GM04504 (cell line): Measurements from ENCODE around the gene FIBCD1.

ENCODE experiments used
- DNase-seq: peaks from one replicate; pipeline ENCODE4 v3.0.0-alpha.2; 2012; ENCODE audit warnings: low read depth

The FIBCD1 gene

DNA sequence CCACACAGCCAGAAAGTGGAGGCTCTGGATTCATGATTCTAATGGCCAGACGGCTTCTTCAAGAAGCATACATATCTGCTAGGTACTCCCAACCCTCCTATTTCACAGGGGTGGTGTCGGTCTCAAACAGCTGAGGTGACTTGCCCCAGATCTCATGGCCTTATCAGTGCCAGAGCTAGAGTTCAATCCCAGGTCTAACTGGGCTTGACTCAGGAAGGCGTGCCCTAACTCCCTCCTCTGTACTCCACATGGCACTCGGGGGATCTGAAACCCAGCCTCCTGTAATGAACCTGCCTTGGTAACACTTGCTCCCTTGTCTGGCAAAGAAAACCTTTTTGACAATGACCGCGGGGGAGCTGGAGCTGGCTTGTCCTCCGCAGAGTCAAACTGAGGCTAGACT, 44.5 kb downstream of the FIBCD1 start:
- no peak for DNase-seq

DNA sequence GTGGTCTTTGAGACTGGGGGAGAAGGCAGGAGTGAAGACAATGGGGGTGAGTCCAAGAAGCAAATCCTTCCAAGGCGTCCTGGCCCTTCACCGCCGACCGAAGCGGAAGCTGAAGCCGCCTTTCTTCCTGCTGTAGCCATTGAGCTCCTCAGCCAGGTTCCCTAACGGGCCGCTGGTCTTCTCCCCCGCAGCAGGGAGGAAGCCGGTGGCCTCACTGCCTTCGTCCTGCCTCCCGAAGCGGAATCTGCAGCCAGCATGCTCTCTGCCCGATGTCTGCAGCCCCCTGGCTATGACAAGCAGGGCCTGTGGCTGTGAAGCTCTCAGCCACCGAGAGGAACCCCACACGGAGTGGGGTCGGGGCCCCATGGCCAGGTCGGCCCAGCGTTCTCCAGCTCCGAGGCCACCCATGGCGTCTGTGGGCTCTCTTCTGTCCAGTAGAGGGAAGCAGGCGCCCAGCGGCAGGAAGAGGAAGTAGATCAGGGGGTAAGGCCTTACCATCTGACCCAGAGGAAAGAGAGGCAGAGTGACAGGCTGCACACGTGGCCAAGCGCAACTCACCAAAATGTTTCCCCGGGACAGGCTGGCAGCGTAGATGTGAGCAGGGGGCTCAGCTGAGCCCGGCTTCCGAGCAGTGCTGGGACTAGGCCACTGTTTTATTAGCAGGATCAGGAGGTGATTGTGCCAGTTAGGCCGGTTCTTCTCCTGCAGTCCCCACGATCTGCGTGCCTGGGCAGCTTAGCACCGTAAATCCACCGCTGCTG, 45.5 kb downstream of the FIBCD1 start:
- DNase-seq: no peak

DNA sequence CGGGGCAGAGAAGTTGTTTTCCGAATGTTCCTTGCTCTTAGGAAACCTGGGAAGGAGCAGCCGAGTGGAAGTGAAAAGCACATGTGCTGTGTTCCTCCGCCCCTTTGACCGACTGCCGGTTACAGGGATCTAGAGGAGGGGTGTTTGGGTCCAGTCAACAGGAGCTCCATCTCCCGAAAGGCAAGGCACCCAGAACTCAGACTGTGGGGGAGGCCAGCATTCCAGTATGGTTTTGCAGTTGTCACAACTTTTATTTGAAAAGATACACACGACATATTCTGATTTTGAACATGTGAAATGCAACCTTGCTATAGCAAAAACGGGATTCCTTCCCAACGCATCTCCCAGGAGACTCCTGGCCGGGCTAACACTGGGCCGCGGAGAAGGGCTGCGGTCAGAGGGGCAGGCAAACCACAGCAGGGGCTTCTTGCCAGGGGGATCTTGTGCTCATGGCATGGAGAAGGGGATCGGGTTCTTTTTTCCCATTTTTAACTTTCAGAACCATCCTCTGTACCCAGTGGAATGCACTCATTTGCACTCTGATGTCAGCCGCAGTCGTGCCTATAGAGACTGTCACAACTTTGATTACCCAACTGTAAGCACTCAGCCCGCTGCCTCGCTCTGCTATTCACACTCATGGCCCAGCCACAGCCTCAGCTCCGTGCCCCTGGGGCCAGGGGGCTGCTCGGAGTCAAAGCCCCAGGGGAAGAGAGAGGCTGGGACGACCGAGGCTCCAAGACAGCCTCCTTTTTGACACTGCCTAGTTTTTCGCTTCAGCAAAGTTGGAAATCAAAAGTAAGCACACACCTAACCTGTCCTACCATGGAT, 46.4 kb downstream of the FIBCD1 start:
- DNase-seq: no peak

DNA sequence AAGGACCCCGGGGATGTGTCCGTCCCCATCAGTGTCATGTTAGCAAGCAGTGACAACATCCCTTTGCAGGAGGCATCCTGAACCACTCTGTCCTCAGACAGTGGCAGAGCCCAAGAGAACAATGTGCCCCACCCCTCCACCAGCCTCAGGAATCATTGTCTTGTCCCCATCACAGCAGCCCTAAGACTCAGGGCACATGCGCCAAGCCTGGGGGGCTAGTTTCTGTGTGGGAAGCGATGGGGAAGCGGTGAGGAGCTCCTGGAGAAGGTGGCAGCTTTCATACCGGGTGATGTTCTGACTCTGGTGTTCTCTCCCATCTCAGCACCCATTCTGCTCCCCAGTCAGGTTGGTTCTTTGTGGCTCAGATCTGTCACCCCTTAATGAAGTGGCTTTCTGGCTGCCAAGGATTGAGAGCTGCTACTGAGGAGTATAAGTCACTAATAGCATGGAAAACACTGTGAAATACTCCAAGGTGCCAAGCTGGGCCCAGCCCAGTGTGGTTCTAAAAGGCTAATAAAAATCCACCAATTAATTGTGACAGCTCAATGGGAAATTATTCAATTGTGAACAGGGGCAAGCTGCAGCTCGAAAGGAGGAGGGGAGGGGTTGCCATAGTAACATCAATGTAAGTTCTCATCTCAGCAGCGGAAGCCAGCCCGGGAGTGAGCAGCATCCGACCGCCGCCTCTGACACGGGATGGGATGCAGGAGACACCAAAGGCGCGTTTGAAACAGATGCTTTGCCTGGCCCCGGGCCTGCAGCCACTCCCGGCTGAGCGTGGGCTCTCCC, 47.2 kb downstream of the FIBCD1 start:
- DNase-seq: no peak

DNA sequence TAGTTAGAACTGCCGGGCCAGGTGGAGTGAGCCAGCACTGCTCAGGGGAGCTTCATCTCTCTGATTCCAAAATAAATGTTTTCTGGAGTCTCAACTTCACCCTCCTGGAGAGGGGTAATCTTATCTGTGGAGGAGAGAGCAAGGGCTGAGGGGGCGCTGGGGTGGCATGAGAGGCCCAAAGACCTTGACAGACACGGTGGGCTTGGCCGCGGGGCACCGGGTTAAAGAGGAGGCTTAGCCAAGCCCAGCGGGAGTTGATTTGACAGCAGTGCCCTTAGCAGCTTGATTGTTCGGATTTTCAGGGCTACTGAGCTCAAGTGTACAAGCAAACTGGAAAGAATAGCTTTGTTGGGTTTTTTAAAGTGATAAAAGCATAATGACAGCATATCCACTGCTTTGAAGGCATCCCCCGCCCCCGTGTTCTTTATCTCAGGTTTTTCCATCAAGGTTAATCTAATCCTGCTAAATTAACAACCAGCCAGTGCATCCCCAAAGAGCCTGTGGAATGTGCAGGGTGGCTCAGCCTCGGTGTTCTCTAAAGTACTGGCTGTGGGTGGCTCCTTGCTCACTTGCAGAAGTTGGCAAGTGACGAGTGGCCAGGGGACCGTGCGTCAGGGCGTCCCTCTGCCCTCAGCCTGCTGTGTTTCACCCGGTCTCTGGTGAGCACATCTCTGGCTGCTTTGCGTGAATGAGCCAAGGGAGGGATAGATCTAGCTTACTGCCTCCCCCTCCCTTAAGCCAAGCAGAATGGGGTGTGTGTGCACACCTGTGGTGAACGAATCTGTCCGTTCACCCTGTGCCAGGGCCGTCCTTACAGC, 48.0 kb downstream of the FIBCD1 start:
- no peak for DNase-seq

DNA sequence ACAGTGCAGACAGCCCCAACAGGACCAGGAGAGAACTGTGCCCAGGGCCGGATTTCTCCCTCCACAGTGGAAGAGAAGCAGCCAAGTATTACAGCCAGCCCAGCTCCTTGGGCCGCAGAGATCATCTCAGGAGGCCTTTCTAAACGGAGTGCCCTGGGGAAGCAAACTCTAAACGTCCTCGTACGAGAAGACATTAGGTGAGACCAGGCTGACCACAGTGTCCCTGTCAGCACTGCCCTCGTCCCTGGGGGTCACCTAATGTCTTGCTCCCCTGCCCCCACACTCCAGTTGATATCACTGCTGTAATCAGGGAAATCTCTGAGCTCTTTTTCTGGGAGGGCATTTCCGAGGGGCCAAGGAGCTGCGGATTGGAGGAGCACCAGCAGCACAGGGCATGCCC, 48.9 kb downstream of the FIBCD1 start:
- no peak for DNase-seq

DNA sequence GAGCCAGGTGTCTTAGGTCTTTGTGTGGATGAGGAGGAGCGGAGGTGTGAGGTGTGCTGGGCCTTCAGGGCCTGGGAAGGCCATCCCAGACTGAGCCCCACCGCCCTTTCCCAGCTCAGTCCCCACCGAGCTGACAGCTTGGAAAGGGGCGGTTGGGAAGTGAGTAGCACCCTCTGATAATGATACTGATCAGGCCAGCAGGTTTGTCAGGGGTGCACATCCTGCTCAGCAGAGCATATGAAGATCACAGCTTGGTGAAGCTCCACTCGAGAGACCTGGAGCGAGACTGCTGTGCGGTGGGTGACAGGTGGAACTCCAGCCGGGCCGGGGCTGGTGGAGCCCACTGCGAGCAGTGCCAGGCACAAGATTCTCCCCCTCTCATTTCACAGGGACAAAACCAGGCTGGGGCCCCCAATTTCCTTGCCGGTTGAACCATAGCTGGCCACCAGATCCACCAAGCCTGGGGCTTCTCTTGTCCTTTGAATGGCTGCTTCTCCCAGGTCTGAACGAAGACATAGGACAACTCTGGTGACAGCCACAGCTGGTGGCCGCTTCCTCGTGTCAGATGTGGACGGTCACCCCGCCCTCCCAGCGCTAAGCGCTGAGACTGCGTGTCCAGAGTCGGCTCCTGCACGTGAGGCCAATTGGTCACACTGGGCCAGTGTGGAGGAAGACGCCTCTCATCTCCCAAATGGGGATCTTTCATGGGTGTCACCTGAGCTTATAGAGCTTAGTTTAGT, 50.7 kb downstream of the FIBCD1 start:
- no peak for DNase-seq

DNA sequence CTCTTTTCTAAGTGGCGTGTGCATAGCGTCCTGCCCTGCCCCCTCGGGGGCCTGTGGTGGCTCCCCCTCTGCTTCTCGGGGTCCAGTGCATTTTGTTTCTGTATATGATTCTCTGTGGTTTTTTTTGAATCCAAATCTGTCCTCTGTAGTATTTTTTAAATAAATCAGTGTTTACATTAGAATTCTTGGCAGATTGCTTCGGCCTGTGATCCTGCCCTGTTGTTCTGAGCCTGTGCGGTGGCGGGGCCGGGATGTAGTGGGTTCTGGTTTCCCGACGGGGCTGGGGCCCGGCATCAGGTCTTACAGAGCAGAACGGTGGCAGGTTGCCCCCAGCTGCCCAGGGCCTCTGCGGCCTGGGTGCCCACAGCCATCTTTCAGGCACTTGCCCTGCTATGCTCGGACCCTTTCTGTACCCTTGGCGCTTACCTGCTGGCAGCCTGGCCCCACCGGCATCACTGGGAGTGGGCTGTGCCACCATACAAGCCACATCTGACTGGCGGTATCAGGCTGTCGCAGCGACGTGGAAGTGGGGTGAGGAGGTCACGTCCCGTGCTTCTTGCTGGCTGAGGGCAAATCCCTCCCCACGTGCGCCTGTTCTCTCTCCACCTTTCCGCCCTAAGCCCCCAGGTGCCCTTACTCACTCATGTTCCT, 51.4 kb downstream of the FIBCD1 start:
- DNase-seq: no peak

DNA sequence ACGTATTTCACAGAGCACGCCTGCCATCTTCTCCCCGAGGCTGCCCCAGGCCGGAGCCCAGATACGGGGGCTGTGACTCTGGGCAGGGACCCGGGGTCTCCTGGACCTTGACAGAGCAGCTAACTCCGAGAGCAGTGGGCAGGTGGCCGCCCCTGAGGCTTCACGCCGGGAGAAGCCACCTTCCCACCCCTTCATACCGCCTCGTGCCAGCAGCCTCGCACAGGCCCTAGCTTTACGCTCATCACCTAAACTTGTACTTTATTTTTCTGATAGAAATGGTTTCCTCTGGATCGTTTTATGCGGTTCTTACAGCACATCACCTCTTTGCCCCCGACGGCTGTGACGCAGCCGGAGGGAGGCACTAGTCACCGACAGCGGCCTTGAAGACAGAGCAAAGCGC, 52.1 kb downstream of the FIBCD1 start:
- DNase-seq: no peak

DNA sequence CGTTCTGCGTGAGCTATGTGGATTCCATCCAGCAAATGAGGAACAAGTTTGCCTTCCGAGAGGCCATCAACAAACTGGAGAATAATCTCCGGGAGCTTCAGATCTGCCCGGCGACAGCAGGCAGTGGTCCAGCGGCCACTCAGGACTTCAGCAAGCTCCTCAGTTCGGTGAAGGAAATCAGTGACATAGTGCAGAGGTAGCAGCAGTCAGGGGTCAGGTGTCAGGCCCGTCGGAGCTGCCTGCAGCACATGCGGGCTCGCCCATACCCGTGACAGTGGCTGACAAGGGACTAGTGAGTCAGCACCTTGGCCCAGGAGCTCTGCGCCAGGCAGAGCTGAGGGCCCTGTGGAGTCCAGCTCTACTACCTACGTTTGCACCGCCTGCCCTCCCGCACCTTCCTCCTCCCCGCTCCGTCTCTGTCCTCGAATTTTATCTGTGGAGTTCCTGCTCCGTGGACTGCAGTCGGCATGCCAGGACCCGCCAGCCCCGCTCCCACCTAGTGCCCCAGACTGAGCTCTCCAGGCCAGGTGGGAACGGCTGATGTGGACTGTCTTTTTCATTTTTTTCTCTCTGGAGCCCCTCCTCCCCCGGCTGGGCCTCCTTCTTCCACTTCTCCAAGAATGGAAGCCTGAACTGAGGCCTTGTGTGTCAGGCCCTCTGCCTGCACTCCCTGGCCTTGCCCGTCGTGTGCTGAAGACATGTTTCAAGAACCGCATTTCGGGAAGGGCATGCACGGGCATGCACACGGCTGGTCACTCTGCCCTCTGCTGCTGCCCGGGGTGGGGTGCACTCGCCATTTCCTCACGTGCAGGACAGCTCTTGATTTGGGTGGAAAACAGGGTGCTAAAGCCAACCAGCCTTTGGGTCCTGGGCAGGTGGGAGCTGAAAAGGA, 53.3 kb downstream of the FIBCD1 start:
- no peak for DNase-seq

DNA sequence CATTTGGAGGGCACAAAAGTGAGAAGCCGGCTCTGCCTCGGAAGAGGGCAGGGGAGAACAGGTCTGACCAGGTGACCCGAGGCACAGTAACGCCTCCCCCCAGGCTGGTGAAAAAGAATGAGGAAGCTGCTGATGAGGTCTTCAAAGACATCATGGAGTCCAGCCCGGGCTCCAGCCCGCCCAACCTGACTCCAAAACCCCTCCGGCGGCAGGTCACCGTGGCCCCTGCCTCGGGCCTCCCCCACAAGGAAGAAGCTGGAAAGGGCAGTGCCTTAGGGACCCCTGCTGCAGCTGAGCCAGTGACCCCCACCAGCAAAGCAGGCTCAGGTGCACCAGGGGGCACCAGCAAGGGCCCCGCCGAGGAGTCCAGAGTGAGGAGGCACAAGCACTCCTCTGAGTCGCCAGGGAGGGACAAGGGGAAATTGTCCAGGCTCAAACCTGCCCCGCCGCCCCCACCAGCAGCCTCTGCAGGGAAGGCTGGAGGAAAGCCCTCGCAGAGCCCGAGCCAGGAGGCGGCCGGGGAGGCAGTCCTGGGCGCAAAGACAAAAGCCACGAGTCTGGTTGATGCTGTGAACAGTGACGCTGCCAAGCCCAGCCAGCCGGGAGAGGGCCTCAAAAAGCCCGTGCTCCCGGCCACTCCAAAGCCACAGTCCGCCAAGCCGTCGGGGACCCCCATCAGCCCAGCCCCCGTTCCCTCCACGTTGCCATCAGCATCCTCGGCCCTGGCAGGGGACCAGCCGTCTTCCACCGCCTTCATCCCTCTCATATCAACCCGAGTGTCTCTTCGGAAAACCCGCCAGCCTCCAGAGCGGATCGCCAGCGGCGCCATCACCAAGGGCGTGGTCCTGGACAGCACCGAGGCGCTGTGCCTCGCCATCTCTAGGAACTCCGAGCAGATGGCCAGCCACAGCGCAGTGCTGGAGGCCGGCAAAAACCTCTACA, 54.2 kb downstream of the FIBCD1 start:
- DNase-seq: no peak

DNA sequence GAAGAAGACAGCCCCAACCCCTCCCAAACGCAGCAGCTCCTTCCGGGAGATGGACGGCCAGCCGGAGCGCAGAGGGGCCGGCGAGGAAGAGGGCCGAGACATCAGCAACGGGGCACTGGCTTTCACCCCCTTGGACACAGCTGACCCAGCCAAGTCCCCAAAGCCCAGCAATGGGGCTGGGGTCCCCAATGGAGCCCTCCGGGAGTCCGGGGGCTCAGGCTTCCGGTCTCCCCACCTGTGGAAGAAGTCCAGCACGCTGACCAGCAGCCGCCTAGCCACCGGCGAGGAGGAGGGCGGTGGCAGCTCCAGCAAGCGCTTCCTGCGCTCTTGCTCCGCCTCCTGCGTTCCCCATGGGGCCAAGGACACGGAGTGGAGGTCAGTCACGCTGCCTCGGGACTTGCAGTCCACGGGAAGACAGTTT, 54.9 kb downstream of the FIBCD1 start:
- DNase-seq: no peak

DNA sequence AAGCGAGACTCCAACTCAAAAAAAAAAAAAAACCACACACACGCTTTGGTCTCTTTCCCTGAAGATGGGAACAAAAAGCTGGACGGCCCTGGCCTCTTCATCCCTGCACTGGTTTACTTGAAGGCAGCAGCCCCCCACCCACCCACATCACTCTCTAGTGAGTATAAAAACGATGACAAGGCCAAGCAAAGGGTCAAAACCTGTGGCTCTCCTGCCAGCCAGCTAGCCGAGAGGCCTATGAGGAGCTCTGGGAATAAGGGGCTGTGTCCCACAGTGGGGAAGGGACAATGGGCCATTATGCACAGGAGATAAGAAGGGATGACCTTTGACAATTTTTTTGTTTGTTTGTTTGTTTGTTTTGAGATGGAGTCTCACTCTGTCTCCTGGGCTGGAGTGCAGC, 55.6 kb downstream of the FIBCD1 start:
- no peak for DNase-seq

DNA sequence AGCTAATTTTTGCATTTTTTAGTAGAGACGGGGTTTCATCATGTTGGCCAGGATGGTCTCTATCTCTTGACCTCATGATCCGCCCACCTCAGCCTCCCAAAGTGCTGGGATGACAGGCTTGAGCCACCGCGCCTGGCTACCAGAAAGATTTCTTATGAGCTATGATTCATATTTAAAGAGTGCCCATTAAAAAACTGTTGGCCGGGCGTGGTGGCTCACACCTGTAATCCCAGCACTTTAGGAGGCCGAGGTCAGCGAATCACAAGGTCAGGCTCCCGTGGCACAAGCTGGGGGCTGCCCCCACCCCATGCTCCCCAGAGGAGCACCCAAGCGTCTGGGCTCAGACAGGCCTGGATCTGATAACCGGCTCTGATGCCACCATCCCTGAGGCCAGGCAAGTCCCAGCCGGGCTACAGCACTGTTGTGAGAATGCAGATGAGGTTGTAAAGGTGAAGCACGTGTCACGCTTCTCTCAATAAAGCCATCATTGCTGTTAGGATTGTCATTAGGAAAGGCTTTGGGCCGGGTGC, 56.3 kb downstream of the FIBCD1 start:
- DNase-seq: no peak

DNA sequence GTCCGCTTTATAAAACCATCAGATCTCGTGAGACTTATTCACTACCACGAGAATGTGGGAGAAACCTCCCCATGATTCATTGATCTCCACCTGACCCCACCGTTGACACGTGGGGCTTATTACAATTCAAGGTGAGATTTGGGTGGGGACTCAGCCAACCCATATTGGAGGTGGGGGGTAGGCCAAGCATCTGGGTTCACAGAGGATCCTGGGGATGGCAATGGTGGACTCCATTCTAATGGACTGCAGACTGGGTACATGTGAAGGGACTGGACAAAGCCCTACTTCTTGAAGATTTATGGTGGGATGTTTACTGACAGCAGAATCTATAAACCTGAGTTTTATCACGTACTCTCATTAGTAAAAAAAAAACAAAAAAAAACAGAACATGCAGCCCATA, 57.5 kb downstream of the FIBCD1 start:
- DNase-seq: no peak

DNA sequence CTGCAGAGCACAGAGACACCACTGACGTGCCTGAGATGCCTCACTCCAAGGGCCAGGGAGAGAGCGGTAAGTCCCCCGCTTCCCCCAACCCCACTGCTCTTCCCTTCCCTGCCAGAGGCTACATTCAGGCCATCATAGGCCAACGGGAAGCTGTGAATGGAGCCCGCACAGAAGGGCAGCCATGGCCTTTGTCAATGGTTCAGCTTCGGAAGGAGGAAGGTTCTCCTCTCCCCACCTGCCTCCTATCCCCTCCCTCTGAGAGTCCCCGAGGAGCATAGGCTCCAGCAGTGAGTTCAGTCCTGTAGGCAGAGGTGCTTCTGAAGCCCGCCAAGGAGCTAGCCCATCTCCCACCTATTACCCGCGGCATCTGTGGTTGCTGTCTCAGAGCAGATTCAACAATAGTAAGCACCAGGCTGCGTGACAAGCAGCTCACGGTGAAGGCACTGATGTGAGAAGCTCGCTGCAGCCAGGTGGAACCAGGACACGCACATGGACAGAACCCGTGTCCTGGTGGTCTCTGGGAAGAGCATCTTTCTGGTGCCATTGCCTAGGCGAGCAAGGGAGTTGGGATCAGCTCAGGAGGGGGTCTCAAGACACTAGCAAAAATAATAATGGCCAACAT, 58.3 kb downstream of the FIBCD1 start:
- no peak for DNase-seq

DNA sequence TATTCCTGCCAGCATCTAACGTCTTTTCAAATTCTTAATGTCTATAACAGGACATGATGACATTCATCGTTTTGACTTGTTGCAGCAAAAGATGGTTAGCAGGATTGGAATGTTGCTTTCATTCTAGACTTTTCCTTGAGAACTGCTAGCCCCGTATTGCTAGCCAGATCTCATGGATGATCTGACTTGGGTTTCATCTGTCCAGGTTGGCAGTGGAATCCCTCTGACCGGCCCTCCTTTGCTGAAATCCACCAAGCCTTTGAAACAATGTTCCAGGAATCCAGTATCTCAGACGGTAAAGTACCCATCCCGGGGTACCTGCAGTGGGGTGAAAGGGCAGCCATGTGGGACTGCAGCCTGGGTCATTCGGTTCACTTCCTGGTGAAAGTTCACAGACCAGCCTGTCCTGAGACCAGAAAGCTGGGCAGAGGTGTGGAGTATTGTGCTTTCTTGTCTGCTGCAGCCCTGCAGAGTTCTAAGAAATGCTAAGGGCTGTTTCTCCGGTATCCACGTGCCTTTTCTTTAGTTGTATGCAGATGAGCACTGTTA, 59.1 kb downstream of the FIBCD1 start:
- no peak for DNase-seq
